Endothelial cell of umbilical vein (primary cell): ENCODE results near the gene C10orf143. TPM values are rescaled to one million over a fixed set of nuclear protein-coding genes. Genes with fewer than 3 reads are reported as not detected.

Experiments used
- BruUV-seq: library from RNA; stranded (reverse); fragments of 400-500 nt; replicated peaks from 2 replicates; lab custom pipeline; 2021; lab: Mats Ljungman, UMichigan
- CTCF ChIA-PET: fragments of 300-600, 350-600 bp; sonication (Branson Sonifier 250); formaldehyde crosslinking; loops from one replicate; lab custom pipeline; 2021; ENCODE audit warnings: antibody characterized with exemption, inconsistent platforms; lab: Charles Lee
- POLR2A ChIA-PET: fragments of 300-600, 350-600 bp; sonication (Branson Sonifier 250); formaldehyde crosslinking; loops from one replicate; lab custom pipeline; 2021; ENCODE audit warnings: antibody characterized with exemption, inconsistent platforms; lab: Charles Lee
- DNase-seq: peaks from one replicate; pipeline ENCODE4 v3.0.0-alpha.2; 2011; ENCODE audit warnings: low read depth, low spot score
- FAIRE-seq: peaks from 2 replicates; lab custom pipeline; 2011; peaks lifted over from hg19 to GRCh38; lab: Jason Lieb, UNC
- H2AFZ ChIP-seq: 2 replicates; pipeline ENCODE4 v1.6.0; 2012; ENCODE audit warnings: low read depth, low read length, control low read depth, inconsistent platforms
- H3K27ac ChIP-seq: 2 replicates; pipeline ENCODE4 v1.5.1; 2011; ENCODE audit warnings: low read depth, mild to moderate bottlenecking, control low read depth, low read length, moderate library complexity; ENCODE audit not compliant: insufficient read depth
- H3K27me3 ChIP-seq, 2 experiments: 2 replicates each; pipeline versions ENCODE4 v1.6.0 to v1.6.1; 2011; ENCODE audit warnings: low read length in 2 of 2, mixed read lengths in 1 of 2; ENCODE audit not compliant: control insufficient read depth in 2 of 2, insufficient read depth in 2 of 2
- H3K36me3 ChIP-seq, 2 experiments: 2 replicates in 1 of 2; 3 replicates in 1 of 2; pipeline ENCODE4 v1.5.1; 2011; ENCODE audit warnings: low read length in 2 of 2, mild to moderate bottlenecking in 1 of 2, moderate library complexity in 1 of 2; ENCODE audit not compliant: control insufficient read depth in 2 of 2, insufficient read depth in 2 of 2; ENCODE audit errors: extremely low read depth in 1 of 2
- H3K4me1 ChIP-seq: 3 replicates; pipeline ENCODE4 v1.5.1; 2011; ENCODE audit warnings: mild to moderate bottlenecking, low read length; ENCODE audit not compliant: control insufficient read depth, insufficient read depth; ENCODE audit errors: extremely low read depth
- H3K4me2 ChIP-seq: 2 replicates; pipeline ENCODE4 v1.6.1; 2011; ENCODE audit warnings: low read length, control low read depth, mixed read lengths; ENCODE audit not compliant: insufficient read depth
- H3K4me3 ChIP-seq, 3 experiments: fragments of 200-600 bp in 1 of 3; sonication (generic), shearing (Covaris generic) in 1 of 3; replicated peaks in 1 of 3; 2 replicates each; pipeline ENCODE4 v1.5.1; 2011 to 2016; ENCODE audit warnings: control low read depth in 3 of 3, low read length in 3 of 3, mild to moderate bottlenecking in 2 of 3, inconsistent platforms in 1 of 3, low read depth in 1 of 3, moderate library complexity in 1 of 3; ENCODE audit not compliant: insufficient read depth in 1 of 3
- H3K79me2 ChIP-seq: 2 replicates; pipeline ENCODE4 v1.6.0; 2012; ENCODE audit warnings: low read length, inconsistent platforms; ENCODE audit not compliant: control insufficient read depth, insufficient read depth
- H3K9ac ChIP-seq: replicated peaks from 2 replicates; pipeline ENCODE3; 2011; ENCODE audit warnings: low read length, control low read depth; ENCODE audit not compliant: insufficient read depth; ENCODE audit errors: extremely low read depth
- H3K9me1 ChIP-seq: replicated peaks from 3 replicates; pipeline ENCODE4 v1.6.0; 2011; ENCODE audit warnings: mild to moderate bottlenecking, low read length; ENCODE audit not compliant: control insufficient read depth, insufficient read depth; ENCODE audit errors: extremely low read depth
- H3K9me3 ChIP-seq: replicated peaks from 2 replicates; pipeline ENCODE4 v1.5.1; 2012; ENCODE audit warnings: low read length, inconsistent platforms; ENCODE audit not compliant: control insufficient read depth, insufficient read depth
- H4K20me1 ChIP-seq: replicated peaks from 2 replicates; pipeline ENCODE3; 2011; ENCODE audit warnings: mild to moderate bottlenecking, low read length; ENCODE audit not compliant: control insufficient read depth, insufficient read depth; ENCODE audit errors: extremely low read depth
- CTCF ChIP-seq, 2 donors: IDR thresholded peaks; 1 replicate in 1 of 2; 2 replicates in 1 of 2; pipeline ENCODE4 v1.5.1; 2011; ENCODE audit warnings: low read length in 2 of 2, mild to moderate bottlenecking in 2 of 2, moderate library complexity in 2 of 2, control low read depth in 1 of 2, inconsistent platforms in 1 of 2, low read depth in 1 of 2; ENCODE audit not compliant: insufficient read depth in 1 of 2; ENCODE audit errors: extremely low read depth in 1 of 2
- EZH2 ChIP-seq: IDR thresholded peaks from 2 replicates; pipeline ENCODE4 v1.6.1; 2012; ENCODE audit warnings: borderline replicate concordance, low read depth, mild to moderate bottlenecking, moderate library complexity, low read length, inconsistent platforms; ENCODE audit not compliant: severe bottlenecking
- FOS ChIP-seq: IDR thresholded peaks from 2 replicates; pipeline ENCODE4 v1.6.1; 2011; ENCODE audit warnings: mild to moderate bottlenecking, low read length, moderate library complexity, borderline replicate concordance; ENCODE audit not compliant: insufficient read depth
- GATA2 ChIP-seq: IDR thresholded peaks from 2 replicates; pipeline ENCODE4 v1.7.0; 2011; ENCODE audit warnings: low read depth, mild to moderate bottlenecking, moderate library complexity, mixed read lengths, low read length; ENCODE audit not compliant: insufficient read length, insufficient read depth
- JUN ChIP-seq: IDR thresholded peaks from 2 replicates; pipeline ENCODE4 v1.6.1; 2011; ENCODE audit warnings: borderline replicate concordance, low read depth; ENCODE audit not compliant: insufficient read length, insufficient read depth
- MAX ChIP-seq: IDR thresholded peaks from 2 replicates; pipeline ENCODE4 v1.6.1; 2011; ENCODE audit not compliant: insufficient read depth, insufficient read length
- MYC ChIP-seq: IDR thresholded peaks from one replicate; pipeline ENCODE4 v1.6.1; 2011; ENCODE audit warnings: mild to moderate bottlenecking, low read depth, low read length
- POLR2A ChIP-seq: IDR thresholded peaks from 2 replicates; pipeline ENCODE4 v1.6.1; 2012; ENCODE audit warnings: low read depth, mild to moderate bottlenecking, control low read depth, low read length
- POLR2AphosphoS5 ChIP-seq: IDR thresholded peaks from 2 replicates; pipeline ENCODE4 v1.6.1; 2012; ENCODE audit warnings: low read depth, mild to moderate bottlenecking, control low read depth, low read length, moderate library complexity; ENCODE audit not compliant: insufficient read depth
- dilution Hi-C: fragments of 300-500 bp; cut with MboI; formaldehyde crosslinking; loops from one replicate; pipeline ENCODE4 v1.15.0; 2019; ENCODE audit warnings: low sequenced_read_pairs; ENCODE audit not compliant: extremely low pct_ligation_motif_present
- intact Hi-C: fragments of 100-400 bp; cut with micrococcal nuclease; formaldehyde crosslinking; loops from one replicate; pipeline ENCODE4 v1.10.0; 2022
- polyA plus RNA-seq, 4 experiments: library from polyadenylated mRNA; depleted of rRNA in 3 of 4; stranded (reverse) in 3 of 4; unstranded in 1 of 4; fragments of >200 nt; gene quantifications; 2 replicates each; pipeline versions ENCODE4 v1.2.1 to v1.2.3, GENCODE V29; 2011 to 2012; ENCODE audit warnings: missing spikeins in 1 of 4
- total RNA-seq: library from RNA; stranded (reverse); gene quantifications from 2 replicates; pipeline ENCODE4 v1.2.3, GENCODE V29; 2021

C10orf143 gene
- total and polyA plus RNA-seq, 2 donors (not counting 3 experiments of a cell fraction or from before 2014, with no cell fraction given): 0.26 to 0.44 TPM

- Histone ChIP-seq H3K4me3 (peak overlapping the region in 1 of 3 experiments; percentile 20), H4K20me1 (peaks cover 4% of the 10 kb centered on the region), H3K4me2 (peak overlapping the region; percentile 42), H3K4me1 (peaks cover 19% of the 10 kb centered on the region), H3K36me3 (peaks cover 2 to 5% of the 10 kb centered on the region in 2 experiments), H3K9ac (peak overlapping the region; percentile 26), H3K79me2 (peaks cover 72% of the 10 kb centered on the region), H3K27me3 (no peaks in the 10 kb centered on the region), H3K9me1 (no peaks in the 10 kb centered on the region), H2AFZ (no peak overlapping the region), H3K27ac (peak overlapping the region; percentile 47), H3K9me3 (no peaks in the 10 kb centered on the region)
- ChIA-PET CTCF (interaction anchor here (1.1 to 3.3 kb wide), 2 partner anchors 11 to 28 kb away, joined by 3 to 46 read pairs; partner anchors contain the start of gene C10orf143), POLR2A (no interaction called here)
- DNase-seq (peak; percentile 53), FAIRE-seq (peak; percentile 81)
- dilution Hi-C loops (no loop called here), intact Hi-C loops (no loop called here)
- TF ChIP-seq FOS (peak; percentile 62), MYC (no peak)
- no TSS peak for BruUV-seq
These were observed 27.8 kb upstream of the C10orf143 start for GRCh38 chr10:130138479-130138866.

- H3K9me3 ChIP-seq: no peaks in the 10 kb centered on the region
- peaks cover 66% of the 10 kb centered on the region for H3K79me2 ChIP-seq
- H3K9ac ChIP-seq: peak overlapping the region; percentile 87
- no TSS peak for BruUV-seq
- ChIA-PET CTCF (interaction anchor here (1.1 to 3.3 kb wide), 3 partner anchors 11 to 42 kb away, joined by 3 to 46 read pairs (median 6); partner anchors contain the start of gene C10orf143), POLR2A (interaction anchor here (2.5 kb wide), 1 partner anchor 27 kb away, joined by 24 read pairs; the partner anchor contains the start of gene C10orf143)
- H3K36me3 ChIP-seq: peaks cover 2 to 5% of the 10 kb centered on the region in 2 experiments
- peak overlapping the region; percentile 57 for H3K27ac ChIP-seq
- peaks cover 19% of the 10 kb centered on the region for H3K4me1 ChIP-seq
- FAIRE-seq: peak; percentile 33
- H3K4me3 ChIP-seq: peak overlapping the region in 2 of 3 experiments; percentile 83 to 95
- dilution Hi-C loops: no loop called here
- H2AFZ ChIP-seq: no peak overlapping the region
- intact Hi-C loops: loop anchor here (2.0 kb wide), 1 partner anchor 17 kb away; no protein-coding TSS in a partner anchor
- TF ChIP-seq POLR2AphosphoS5 (no peak), JUN (no peak), FOS (no peak), MAX (no peak), GATA2 (no peak), EZH2 (no peak), CTCF (IDR thresholded peaks at IDR 0.05; ENCODE audit: extremely low read depth in 1 of 2, insufficient read depth in 1 of 2, low read depth in 1 of 2, low read length in 2 of 2) (no peak), MYC (no peak), POLR2A (no peak)
- H4K20me1 ChIP-seq: peaks cover 4% of the 10 kb centered on the region
- no peaks in the 10 kb centered on the region for H3K9me1 ChIP-seq
- DNase-seq: no peak
- peak overlapping the region; percentile 89 for H3K4me2 ChIP-seq
- no peaks in the 10 kb centered on the region for H3K27me3 ChIP-seq
These were observed 27.2 kb upstream of the C10orf143 start for GRCh38 chr10:130137659-130138478.
